Calu3 (cell line): ENCODE results near the gene FRMD4B. TPM values are rescaled to one million over a fixed set of nuclear protein-coding genes. Genes with fewer than 3 reads are reported as not detected.

Experiments used
- BruUV-seq: library from RNA; stranded (reverse); fragments of 400-500 nt; replicated peaks from 2 replicates; lab custom pipeline; 2021; lab: Mats Ljungman, UMichigan
- CTCF ChIA-PET: fragments of 300-600 bp; sonication (Branson Sonifier 250); formaldehyde crosslinking; loops from one replicate; lab custom pipeline; 2022; ENCODE audit warnings: antibody characterized with exemption; lab: Charles Lee
- DNase-seq: peaks from one replicate; pipeline ENCODE4 v3.0.0; 2022
- H3K27ac Mint-ChIP-seq: one replicate; pipeline ENCODE4 v1.8.0; 2022; ENCODE audit warnings: mixed read lengths; ENCODE audit not compliant: unreplicated experiment
- H3K27me3 Mint-ChIP-seq: one replicate; pipeline ENCODE4 v1.8.0; 2022; ENCODE audit warnings: mixed read lengths; ENCODE audit not compliant: unreplicated experiment
- H3K36me3 Mint-ChIP-seq: one replicate; pipeline ENCODE4 v1.8.0; 2022; ENCODE audit warnings: mild to moderate bottlenecking, moderate library complexity, mixed read lengths; ENCODE audit not compliant: insufficient read depth, unreplicated experiment
- H3K4me1 Mint-ChIP-seq: one replicate; pipeline ENCODE4 v1.8.0; 2022; ENCODE audit warnings: mild to moderate bottlenecking, low read depth, mixed read lengths; ENCODE audit not compliant: unreplicated experiment
- H3K4me3 Mint-ChIP-seq: one replicate; pipeline ENCODE4 v1.8.0; 2022; ENCODE audit warnings: mild to moderate bottlenecking, low read depth, moderate library complexity, mixed read lengths; ENCODE audit not compliant: unreplicated experiment
- H3K9me3 Mint-ChIP-seq: one replicate; pipeline ENCODE4 v1.8.0; 2022; ENCODE audit warnings: low read depth, mixed read lengths; ENCODE audit not compliant: unreplicated experiment
- CTCF ChIP-seq: fragments of 200-600 bp; IDR thresholded peaks from one replicate; pipeline ENCODE4 v1.8.0; 2022; ENCODE audit warnings: antibody characterized with exemption; ENCODE audit not compliant: unreplicated experiment
- intact Hi-C: fragments of 100-400 bp; cut with micrococcal nuclease; formaldehyde crosslinking; loops from one replicate; pipeline ENCODE4 v1.10.0; 2022; ENCODE audit not compliant: unreplicated experiment
- total RNA-seq: library from RNA; stranded (reverse); gene quantifications from 2 replicates; pipeline ENCODE4 v1.2.3, GENCODE V29; 2022

Gene FRMD4B
- total RNA-seq, 1 experiment from 2014 or later, result 16.7 TPM

DNA sequence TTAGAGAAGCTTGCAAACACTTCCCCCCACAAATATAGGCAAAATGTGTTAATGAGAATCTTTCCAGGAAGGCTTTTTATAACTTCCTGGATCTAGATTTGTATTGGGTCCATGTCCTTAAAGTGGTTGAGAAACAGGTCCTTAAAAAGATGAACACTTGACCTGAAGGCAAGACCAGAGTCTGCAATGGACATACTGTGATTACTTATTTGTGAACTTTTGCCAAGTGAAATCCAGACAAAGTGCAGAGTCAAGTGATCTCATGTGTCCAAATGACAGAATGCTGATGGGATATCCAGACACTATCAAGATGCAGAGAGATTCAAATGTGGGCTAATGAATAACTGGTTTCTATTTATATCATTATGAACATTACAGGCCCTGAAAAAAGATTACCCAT lies 43.8 kb downstream of the FRMD4B start:
- H3K27me3 Mint-ChIP-seq, result peaks cover 17% of the 10 kb centered on the region
- CTCF ChIA-PET, result no interaction called here

GRCh38 chr3:69339760-69340159 lies 46.1 kb downstream of the FRMD4B start:
- H3K9me3 Mint-ChIP-seq, result no peaks in the 10 kb centered on the region
- intact Hi-C loops, result no loop called here
- H3K27me3 Mint-ChIP-seq, result no peaks in the 10 kb centered on the region
- CTCF ChIA-PET, result no interaction called here
- BruUV-seq, result no TSS peak
- TF ChIP-seq CTCF, result no peak
- no peak overlapping the region for H3K4me3 Mint-ChIP-seq
- no peaks in the 10 kb centered on the region for H3K4me1 Mint-ChIP-seq
- H3K36me3 Mint-ChIP-seq, result no peaks in the 10 kb centered on the region
- DNase-seq, result no peak
- no peak overlapping the region for H3K27ac Mint-ChIP-seq

More for the DNA sequence above, 43.8 kb downstream of the FRMD4B start:
- no peak for TF ChIP-seq CTCF
- BruUV-seq, result no TSS peak
- H3K27ac Mint-ChIP-seq, result no peak overlapping the region
- no peak for DNase-seq
- H3K4me1 Mint-ChIP-seq, result no peaks in the 10 kb centered on the region
- H3K36me3 Mint-ChIP-seq, result no peaks in the 10 kb centered on the region
- intact Hi-C loops, result no loop called here
- no peaks in the 10 kb centered on the region for H3K9me3 Mint-ChIP-seq
- no peak overlapping the region for H3K4me3 Mint-ChIP-seq

- intact Hi-C loops, result no loop called here
- H3K27ac Mint-ChIP-seq, result no peak overlapping the region
- no TSS peak for BruUV-seq
- H3K4me1 Mint-ChIP-seq, result no peaks in the 10 kb centered on the region
- H3K9me3 Mint-ChIP-seq, result no peaks in the 10 kb centered on the region
- no peaks in the 10 kb centered on the region for H3K36me3 Mint-ChIP-seq
- no peak for DNase-seq
- CTCF ChIA-PET, result no interaction called here
- TF ChIP-seq CTCF, result no peak
- H3K27me3 Mint-ChIP-seq, result no peaks in the 10 kb centered on the region
- H3K4me3 Mint-ChIP-seq, result no peak overlapping the region
These were observed 47.0 kb downstream of the FRMD4B start for GRCh38 chr3:69338911-69339310.

- Mint-ChIP-seq H3K36me3 (no peaks in the 10 kb centered on the region), H3K4me1 (no peaks in the 10 kb centered on the region), H3K4me3 (no peak overlapping the region), H3K27me3 (no peaks in the 10 kb centered on the region), H3K9me3 (no peaks in the 10 kb centered on the region), H3K27ac (no peak overlapping the region)
- no peak for TF ChIP-seq CTCF
- CTCF ChIA-PET, result no interaction called here
- no peak for DNase-seq
- no TSS peak for BruUV-seq
- intact Hi-C loops, result no loop called here
These were observed 53.0 kb downstream of the FRMD4B start for GRCh38 chr3:69332934-69333333.
